ENCODE results near the gene KRTAP12-2.

- TF ChIP-seq CTCF (IDR thresholded peaks at IDR 0.05), result no peak
- TF ChIP-seq POLR2A (IDR thresholded peaks at IDR 0.05), result no peak
Observed at GRCh38 chr21:44710294-44710665, 43.6 kb upstream of the KRTAP12-2 start.

Data from esophagus squamous epithelium (tissue), 4 donors.